ENCODE measurements around the gene TCF12.

GRCh38 chr15:56978898-56979662 lies 60.6 kb downstream of the TCF12 start:
- TF ChIP-seq CEBPB (IDR thresholded peaks at IDR 0.05) (no peak), ZBTB7A (IDR thresholded peaks at IDR 0.05; ENCODE audit: low read depth) (no peak), NFIC (IDR thresholded peaks at IDR 0.05) (no peak), EP300 (IDR thresholded peaks at IDR 0.05; ENCODE audit: borderline replicate concordance) (no peak), TAF1 (IDR thresholded peaks at IDR 0.05; ENCODE audit: low read depth) (no peak), MAX (IDR thresholded peaks at IDR 0.05) (no peak), USF1 (IDR thresholded peaks at IDR 0.05) (no peak), CREB1 (IDR thresholded peaks at IDR 0.05; ENCODE audit: low read depth) (no peak), RAD21 (IDR thresholded peaks at IDR 0.05; ENCODE audit: low read depth) (no peak)
